K562 (cell line): Measurements from ENCODE around the gene HDAC6. TPM values are rescaled to one million over a fixed set of nuclear protein-coding genes. Genes with fewer than 3 reads are reported as not detected.
A peak's percentile ranks its signal among the peaks of the same experiment; 100 is the strongest.

Source experiments
- AFF1 ChIP-seq, 2 experiments: fragments of 450-650 bp; IDR thresholded peaks; 2 replicates each; pipeline ENCODE4 v1.6.1; 2018; ENCODE audit warnings: mild to moderate bottlenecking in 2 of 2, low read depth in 1 of 2; ENCODE audit not compliant: partially characterized antibody in 2 of 2
- ARID3B ChIP-seq: fragments of 250-450 bp; sonication (Bioruptor Pico); IDR thresholded peaks from 2 replicates; pipeline ENCODE4 v1.4.0; 2020; ENCODE audit warnings: borderline replicate concordance
- CHD1 ChIP-seq: fragments of 200-600 bp; sonication (generic); IDR thresholded peaks from one replicate; pipeline ENCODE4 v1.6.1; 2012; ENCODE audit warnings: mild to moderate bottlenecking, moderate library complexity, low read length, inconsistent platforms
- CHD2 ChIP-seq: IDR thresholded peaks from 2 replicates; pipeline ENCODE4 v1.6.1; 2011; ENCODE audit warnings: low read depth, low read length
- FOSL1 ChIP-seq: fragments of 200-800 bp; sonication (Bioruptor generic); conservative IDR thresholded peaks from 2 replicates; pipeline ENCODE4 v1.6.1; 2016; ENCODE audit warnings: missing genetic modification characterization, missing compliant biosample characterization
- GTF2A2 ChIP-seq: IDR thresholded peaks from 2 replicates; pipeline ENCODE4 v1.6.1; 2016; ENCODE audit warnings: mild to moderate bottlenecking, missing genetic modification characterization, missing compliant biosample characterization
- KDM2B ChIP-seq: fragments of 250-450 bp; sonication (Bioruptor Pico); IDR thresholded peaks from 2 replicates; pipeline ENCODE4 v1.8.0; 2021; ENCODE audit warnings: mild to moderate bottlenecking, moderate library complexity
- MXI1 ChIP-seq: IDR thresholded peaks from 2 replicates; pipeline ENCODE4 v1.6.1; 2011; ENCODE audit warnings: low read depth, mild to moderate bottlenecking, improper control_type of control experiment, low read length
- NEUROD1 ChIP-seq: fragments of 150-350 bp; IDR thresholded peaks from 2 replicates; pipeline ENCODE4 v1.6.1; 2014; ENCODE audit warnings: borderline replicate concordance, low read length, low read depth; ENCODE audit not compliant: partially characterized antibody
- PRDM10 ChIP-seq: fragments of 450-650 bp; IDR thresholded peaks from 2 replicates; pipeline ENCODE4 v1.6.1; 2018; ENCODE audit not compliant: partially characterized antibody
- PYGO2 ChIP-seq: fragments of 450-650 bp; IDR thresholded peaks from 2 replicates; pipeline ENCODE4 v1.6.1; 2016; ENCODE audit warnings: mild to moderate bottlenecking, missing genetic modification characterization, moderate library complexity, missing compliant biosample characterization
- RAD51 ChIP-seq: fragments of 450-650 bp; IDR thresholded peaks from 2 replicates; pipeline ENCODE4 v1.7.1; 2016; ENCODE audit warnings: low read depth, mild to moderate bottlenecking, borderline replicate concordance
- SMARCC2 ChIP-seq: fragments of 450-650 bp; IDR thresholded peaks from 2 replicates; pipeline ENCODE4 v1.6.1; 2017; ENCODE audit warnings: antibody characterized with exemption, moderate library complexity, mild to moderate bottlenecking, low read depth
- TBL1XR1 ChIP-seq, 2 experiments: IDR thresholded peaks; 2 replicates each; pipeline ENCODE4 v1.6.1; 2012; ENCODE audit warnings: improper control_type of control experiment in 2 of 2, low read length in 2 of 2, mild to moderate bottlenecking in 1 of 2
- TRIM24 ChIP-seq, 2 experiments: fragments of 450-650 bp; IDR thresholded peaks; 2 replicates each; pipeline ENCODE4 v1.6.1; 2016
- ZNF121 ChIP-seq: sonication (generic); formaldehyde crosslinking; conservative IDR thresholded peaks from 2 replicates; pipeline ENCODE4 v1.8.0; 2022; ENCODE audit warnings: missing genetic modification reagents
- ZNF165 ChIP-seq: fragments of 250-450 bp; sonication (Bioruptor Pico); IDR thresholded peaks from 2 replicates; pipeline ENCODE4 v1.4.0; 2020; ENCODE audit warnings: borderline replicate concordance
- ZNF277 ChIP-seq: fragments of 250-450 bp; sonication (Bioruptor Pico); IDR thresholded peaks from 2 replicates; pipeline ENCODE4 v1.8.0; 2022; ENCODE audit warnings: inconsistent platforms, mild to moderate bottlenecking, moderate library complexity, borderline replicate concordance
- polyA plus RNA-seq, 8 experiments: library from polyadenylated mRNA; depleted of rRNA in 4 of 8; stranded (reverse) in 5 of 8; unstranded in 3 of 8; fragments of >200 nt; fragmentation: Nextera tagmentation in 2 of 8; fragmentation: Illumina TruSeq in 1 of 8; extraction: Ambion mirVana in 2 of 8; extraction: Trizol in 1 of 8; gene quantifications; 2 replicates each; pipeline versions ENCODE4 v1.2.1 to v1.2.3, GENCODE V29; 2011 to 2014; ENCODE audit warnings: inconsistent platforms in 1 of 8, missing spikeins in 1 of 8
- total RNA-seq, 7 experiments: library from RNA; depleted of rRNA in 6 of 7; stranded (reverse); fragments of >200 nt in 6 of 7; fragmentation: Illumina TruSeq in 2 of 7; extraction: Trizol in 2 of 7; gene quantifications; 2 replicates each; pipeline versions ENCODE4 v1.2.1 to v1.2.3, GENCODE V29; 2011 to 2021; ENCODE audit warnings: low replicate concordance in 1 of 7

HDAC6 gene
- total and polyA plus RNA-seq, 9 of the 15 experiments (the other 6 are each of a cell fraction or from before 2014, with no cell fraction given) = 29.9 to 101 (median 71.2) TPM

GRCh38 chrX:48782795-48783194, 19.1 kb upstream of the HDAC6 start (continued):
- TF ChIP-seq ARID3B (CRISPR knock-in tag) = no peak
- peak; percentile 60; the same call in 1 of the 2 replicates for TF ChIP-seq CHD2
- peak; percentile 94 to 97 for TF ChIP-seq TBL1XR1 (IDR thresholded peaks at IDR 0.05; ENCODE audit: low read length in 2 of 2)
- TF ChIP-seq PRDM10 = no peak
- TF ChIP-seq PYGO2 (tag) = peak; percentile 63; the same call in 1 of the 2 replicates
- peak; percentile 94 for TF ChIP-seq NEUROD1
- TF ChIP-seq RAD51 = peak; percentile 41; the same call in 1 of the 2 replicates
- TF ChIP-seq TRIM24 (IDR thresholded peaks at IDR 0.05) = peak; percentile 85 to 93
- TF ChIP-seq ZNF277 = no peak
- no peak for TF ChIP-seq ZNF165 (CRISPR knock-in tag)
- peak; percentile 98 for TF ChIP-seq ZNF121 (CRISPR knock-in tag)
- peak; percentile 80 for TF ChIP-seq SMARCC2
- TF ChIP-seq AFF1 (IDR thresholded peaks at IDR 0.05; ENCODE audit: low read depth in 1 of 2, partially characterized antibody in 2 of 2) = peak in 1 of 2 experiments; percentile 23
- TF ChIP-seq GTF2A2 (tag) = no peak
- peak; percentile 40 for TF ChIP-seq FOSL1 (tag)
- no peak for TF ChIP-seq KDM2B
- TF ChIP-seq MXI1 = peak; percentile 52; the same call in 1 of the 2 replicates
- no peak for TF ChIP-seq CHD1
